ENCODE results near the gene EPHB1. TPM values are rescaled to one million over a fixed set of nuclear protein-coding genes. Genes with fewer than 3 reads are reported as not detected.

EPHB1 gene
- polyA plus RNA-seq, 1 experiment: 0.11 TPM

DNA sequence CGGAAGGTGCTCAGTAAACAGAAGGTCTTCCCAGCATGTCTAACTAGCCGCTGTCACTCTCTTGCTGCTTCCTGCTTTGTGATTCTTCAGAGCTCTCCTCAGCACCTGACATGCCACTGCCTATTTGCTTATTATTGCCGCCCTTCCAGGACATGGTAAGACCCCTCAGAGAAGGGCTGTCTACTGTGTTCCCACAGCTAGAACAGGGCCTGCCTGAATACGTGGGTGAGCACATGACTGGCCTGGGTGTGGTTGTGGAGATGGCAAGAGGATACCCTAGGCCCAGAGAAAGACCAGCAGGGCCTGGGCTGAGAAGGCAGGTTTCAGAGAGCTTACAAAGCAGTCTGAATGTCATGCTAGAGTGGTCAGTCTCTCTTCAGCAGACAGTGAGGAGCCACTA, 2.4 kb upstream of the EPHB1 start:
- no peak for DNase-seq (ENCODE audit: low read depth, low spot score)
- Histone ChIP-seq H3K4me3 (ENCODE audit: low read depth, low read length) (no peak overlapping the region), H3K9me3 (ENCODE audit: control insufficient read depth, insufficient read depth, low read length) (no peaks in the 10 kb centered on the region; the same call in 1 of the 2 replicates), H3K27ac (ENCODE audit: low read depth, low read length) (no peak overlapping the region), H3K27me3 (ENCODE audit: control insufficient read depth, insufficient read depth, low read length) (peaks cover 35% of the 10 kb centered on the region)
- ChIA-PET CTCF (interaction anchor here (1.1 kb wide), 1 partner anchor 712 kb away, joined by 6 read pairs; no protein-coding TSS in a partner anchor), POLR2A (no interaction called here)
- no peak for TF ChIP-seq CTCF (IDR thresholded peaks at IDR 0.05; ENCODE audit: low read depth, low read length)

- TF ChIP-seq CTCF (IDR thresholded peaks at IDR 0.05; ENCODE audit: low read depth, low read length): no peak
- DNase-seq (ENCODE audit: low read depth, low spot score): no peak
- H3K27me3 ChIP-seq (ENCODE audit: control insufficient read depth, insufficient read depth, low read length): peaks cover 44% of the 10 kb centered on the region
- H3K27ac ChIP-seq (ENCODE audit: low read depth, low read length): no peak overlapping the region
- ChIA-PET CTCF (interaction anchor here (0.5 to 1.9 kb wide), 4 partner anchors 177 to 1100 kb away, joined by 5 to 32 read pairs (median 6); no protein-coding TSS in a partner anchor), POLR2A (no interaction called here)
- H3K4me3 ChIP-seq (ENCODE audit: low read depth, low read length): no peak overlapping the region
- no peaks in the 10 kb centered on the region; the same call in 1 of the 2 replicates for H3K9me3 ChIP-seq (ENCODE audit: control insufficient read depth, insufficient read depth, low read length)
These were observed 1.5 kb upstream of the EPHB1 start for GRCh38 chr3:134793562-134793961.

DNA sequence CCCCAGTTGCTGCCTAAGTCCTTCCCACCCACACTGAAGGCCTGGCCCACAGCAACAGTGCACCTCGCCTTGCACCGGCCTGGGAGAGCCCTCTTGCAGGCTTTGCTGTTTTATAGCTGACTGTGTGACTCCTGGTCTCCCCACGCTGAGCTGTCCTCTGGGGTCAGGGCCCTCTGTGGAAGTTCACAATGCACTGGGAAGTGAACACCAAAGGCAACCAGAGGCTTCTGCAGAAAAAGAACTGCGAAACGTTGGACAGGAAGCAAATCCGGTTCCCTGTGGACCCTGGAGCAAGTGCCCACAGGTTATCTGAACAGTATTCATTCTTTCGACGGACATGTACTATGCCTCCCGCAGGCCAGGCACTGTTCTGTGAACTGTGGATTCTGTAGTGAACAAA, 737 bp upstream of the EPHB1 start:
- Histone ChIP-seq H3K27me3 (ENCODE audit: control insufficient read depth, insufficient read depth, low read length) (peaks cover 52% of the 10 kb centered on the region), H3K9me3 (ENCODE audit: control insufficient read depth, insufficient read depth, low read length) (no peaks in the 10 kb centered on the region; the same call in 1 of the 2 replicates), H3K4me3 (ENCODE audit: low read depth, low read length) (no peak overlapping the region), H3K27ac (ENCODE audit: low read depth, low read length) (no peak overlapping the region)
- TF ChIP-seq CTCF (IDR thresholded peaks at IDR 0.05; ENCODE audit: low read depth, low read length): no peak
- POLR2A ChIA-PET: no interaction called here
- no peak for DNase-seq (ENCODE audit: low read depth, low spot score)
- CTCF ChIA-PET: interaction anchor here (0.5 to 1.9 kb wide), 36 partner anchors 9 to 1249 kb away, joined by 3 to 32 read pairs (median 4); no protein-coding TSS in a partner anchor

DNA sequence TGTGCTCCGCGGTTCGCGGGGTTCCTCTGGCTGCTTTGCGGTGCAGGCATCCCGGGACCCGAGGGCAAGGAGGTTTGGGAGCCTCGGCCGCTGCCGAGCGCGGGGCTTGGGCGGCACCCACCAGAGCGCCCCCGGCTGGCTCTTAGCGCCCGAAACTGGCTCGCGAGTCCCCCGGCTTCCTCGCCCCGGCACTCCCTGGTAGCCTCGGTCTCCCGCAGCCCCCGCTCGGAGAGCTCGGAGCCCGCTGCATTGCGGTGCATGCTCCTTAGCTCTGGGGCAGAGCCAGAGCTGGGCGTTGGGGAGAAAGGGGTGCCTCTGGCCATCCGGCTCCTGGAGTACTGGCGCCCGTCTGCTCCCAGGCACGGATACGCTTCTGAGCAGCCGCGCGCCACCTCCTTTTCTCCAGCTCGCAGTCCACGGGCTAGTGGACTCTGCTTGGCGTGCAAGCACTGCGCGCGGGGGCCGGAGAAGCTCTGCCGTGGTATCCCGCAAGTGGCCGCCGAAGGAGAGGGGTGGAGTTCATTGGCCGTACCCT, 753 bp downstream of the EPHB1 start:
- Histone ChIP-seq H3K27ac (ENCODE audit: low read depth, low read length) (no peak overlapping the region), H3K9me3 (ENCODE audit: control insufficient read depth, insufficient read depth, low read length) (no peaks in the 10 kb centered on the region; the same call in 1 of the 2 replicates), H3K4me3 (ENCODE audit: low read depth, low read length) (peak overlapping the region; percentile 57), H3K27me3 (ENCODE audit: control insufficient read depth, insufficient read depth, low read length) (peaks cover 60% of the 10 kb centered on the region)
- DNase-seq (ENCODE audit: low read depth, low spot score): no peak
- CTCF ChIA-PET: interaction anchor here (0.6 to 1.9 kb wide), 14 partner anchors 11 to 1357 kb away, joined by 3 to 32 read pairs (median 8); no protein-coding TSS in a partner anchor
- no peak for TF ChIP-seq CTCF (IDR thresholded peaks at IDR 0.05; ENCODE audit: low read depth, low read length)
- POLR2A ChIA-PET: interaction anchor here (0.6 kb wide), 1 partner anchor 834 kb away, joined by 3 read pairs; no protein-coding TSS in a partner anchor
